GM21737 (cell line): ENCODE data around the gene EPHA4.

Experiments
- ATAC-seq: cut with Tn5 transposase; IDR thresholded peaks from one replicate; pipeline ENCODE4 v1.9.1; 2021; ENCODE audit warnings: mild to moderate bottlenecking, moderate library complexity; ENCODE audit not compliant: unreplicated experiment

The EPHA4 gene

GRCh38 chr2:221506469-221506868 lies 65.6 kb downstream of the EPHA4 start:
- ATAC-seq: no peak

GRCh38 chr2:221505605-221506004 lies 66.5 kb downstream of the EPHA4 start:
- no peak for ATAC-seq

GRCh38 chr2:221504905-221505304 lies 67.2 kb downstream of the EPHA4 start:
- ATAC-seq: no peak

- no peak for ATAC-seq
Measured at GRCh38 chr2:221503965-221504364, 68.1 kb downstream of the EPHA4 start.

- ATAC-seq: no peak
Measured at GRCh38 chr2:221502270-221503010, 69.7 kb downstream of the EPHA4 start.

GRCh38 chr2:221501883-221502269 lies 70.2 kb downstream of the EPHA4 start:
- no peak for ATAC-seq

- ATAC-seq: no peak
Measured at GRCh38 chr2:221501210-221501882, 70.8 kb downstream of the EPHA4 start.

- ATAC-seq: no peak
Measured at GRCh38 chr2:221500501-221501209, 71.4 kb downstream of the EPHA4 start.

- ATAC-seq: no peak
Measured at GRCh38 chr2:221495731-221496130, 76.4 kb downstream of the EPHA4 start.

- ATAC-seq: no peak
Measured at GRCh38 chr2:221494556-221494955, 77.5 kb downstream of the EPHA4 start.

- ATAC-seq: no peak
Measured at GRCh38 chr2:221493391-221493790, 78.7 kb downstream of the EPHA4 start.

GRCh38 chr2:221492636-221493035 lies 79.5 kb downstream of the EPHA4 start:
- no peak for ATAC-seq

GRCh38 chr2:221490506-221491060 lies 81.5 kb downstream of the EPHA4 start:
- ATAC-seq: no peak

GRCh38 chr2:221488136-221488807 lies 83.8 kb downstream of the EPHA4 start:
- no peak for ATAC-seq

GRCh38 chr2:221486106-221486505 lies 86.0 kb downstream of the EPHA4 start:
- no peak for ATAC-seq

- no peak for ATAC-seq
Measured at GRCh38 chr2:221485503-221485870, 86.6 kb downstream of the EPHA4 start.

GRCh38 chr2:221484761-221485502 lies 87.2 kb downstream of the EPHA4 start:
- ATAC-seq: no peak

- no peak for ATAC-seq
Measured at GRCh38 chr2:221482666-221483455, 89.2 kb downstream of the EPHA4 start.

GRCh38 chr2:221480821-221481220 lies 91.3 kb downstream of the EPHA4 start:
- ATAC-seq: no peak

GRCh38 chr2:221480163-221480562 lies 91.9 kb downstream of the EPHA4 start:
- ATAC-seq: no peak
